ENCODE data around the gene ZFP1.

DNA sequence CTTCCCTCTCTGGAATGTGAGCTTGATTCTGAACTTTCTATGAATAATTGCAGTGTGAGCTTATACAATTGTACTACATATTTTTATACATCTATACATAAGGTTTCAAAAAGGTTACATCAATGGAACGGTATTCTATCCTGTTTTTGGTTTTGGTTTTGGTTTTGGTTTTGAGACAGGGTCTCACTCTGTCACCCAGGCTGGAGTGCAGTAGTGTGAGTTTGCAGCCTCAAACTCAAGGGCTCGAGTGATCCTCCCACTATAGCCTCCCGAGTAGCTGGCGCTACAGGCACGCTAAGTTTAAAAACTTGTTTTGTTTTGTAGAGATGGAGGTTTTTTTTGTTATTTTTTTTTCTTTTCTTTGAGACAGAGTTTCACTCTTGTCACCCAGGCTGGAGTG lies 71.5 kb downstream of the ZFP1 start:
- TF ChIP-seq CTCF (IDR thresholded peaks at IDR 0.05) (no peak), POLR2A (IDR thresholded peaks at IDR 0.05) (no peak), POLR2AphosphoS5 (IDR thresholded peaks at IDR 0.05; ENCODE audit: insufficient read depth in 1 of 2, low read depth in 1 of 2) (no peak)

Data from vagina (tissue), 2 donors.